HG03103 (cell line): ENCODE measurements around the gene SEPTIN7.

ENCODE experiments used
- ATAC-seq: cut with Tn5 transposase; IDR thresholded peaks from one replicate; pipeline ENCODE4 v1.9.1; 2021; ENCODE audit warnings: low read depth; ENCODE audit not compliant: unreplicated experiment

SEPTIN7 gene

GRCh38 chr7:35826751-35827150 lies 25.9 kb downstream of the SEPTIN7 start:
- ATAC-seq = no peak

- no peak for ATAC-seq
Observed at GRCh38 chr7:35828817-35829216, 28.0 kb downstream of the SEPTIN7 start.

DNA sequence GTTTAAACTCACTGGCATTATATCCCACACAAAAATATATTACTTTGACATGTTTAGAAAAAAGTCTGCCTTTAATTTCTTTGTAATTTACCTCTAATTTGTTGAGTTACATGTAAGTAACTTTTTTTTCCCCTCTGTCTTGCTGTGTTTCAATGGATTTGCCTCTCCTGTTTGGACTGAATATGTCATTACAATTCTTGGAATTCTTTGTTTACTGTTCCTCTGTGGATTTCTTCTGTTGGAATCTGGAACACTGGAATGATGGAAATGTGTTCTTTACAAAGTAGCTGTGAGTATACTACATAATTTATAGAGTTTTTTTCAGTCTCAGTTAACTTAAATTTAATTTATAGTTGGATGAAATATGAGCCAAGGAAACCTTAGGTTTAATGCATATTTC lies 30.4 kb downstream of the SEPTIN7 start:
- ATAC-seq = no peak

DNA sequence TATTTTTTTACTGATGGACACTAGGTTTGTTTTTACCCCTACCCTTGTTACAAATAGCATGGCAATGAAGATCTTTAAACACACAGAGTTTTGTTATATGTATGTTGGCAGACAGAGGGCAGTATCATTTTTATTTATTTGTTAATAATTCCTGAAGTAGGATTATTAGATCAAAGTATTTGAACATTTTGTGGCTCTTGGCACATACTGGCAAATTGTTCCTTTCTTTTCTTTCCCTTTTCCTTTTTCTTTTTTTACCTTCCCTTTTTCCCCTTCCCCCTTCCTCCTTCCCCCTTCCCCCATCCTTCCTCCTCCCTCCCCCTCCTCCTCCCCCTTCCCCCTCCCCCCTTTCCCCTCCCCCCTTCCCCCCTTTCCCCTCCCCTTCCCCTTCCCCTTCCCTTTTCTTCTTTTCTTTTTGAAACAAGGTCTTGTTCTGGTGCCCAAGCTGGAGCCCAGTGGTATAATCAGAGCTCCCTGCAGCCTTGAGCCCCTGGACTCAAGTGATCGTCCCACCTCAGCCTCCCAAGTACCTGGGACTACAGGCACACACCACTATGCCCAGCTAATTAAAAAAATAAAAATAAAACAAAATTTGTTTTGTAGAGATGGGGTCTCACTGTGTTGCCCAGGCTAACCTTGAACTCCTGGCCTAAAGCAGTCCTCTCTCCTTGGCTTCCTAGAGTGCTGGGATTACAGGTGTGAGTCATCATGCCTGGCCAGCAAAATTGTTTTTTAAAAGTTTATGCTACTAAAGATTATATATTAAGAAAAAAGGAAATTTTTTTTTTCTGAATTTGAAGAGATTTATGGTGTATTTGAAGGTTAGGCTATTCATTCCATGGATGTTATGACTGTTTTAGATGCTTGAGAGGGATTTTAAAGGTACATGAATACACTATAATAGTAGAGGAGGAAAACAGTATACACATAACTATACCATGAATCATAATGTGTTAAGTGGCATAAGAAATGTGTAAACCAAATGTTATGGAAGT lies 39.3 kb downstream of the SEPTIN7 start:
- ATAC-seq = no peak

DNA sequence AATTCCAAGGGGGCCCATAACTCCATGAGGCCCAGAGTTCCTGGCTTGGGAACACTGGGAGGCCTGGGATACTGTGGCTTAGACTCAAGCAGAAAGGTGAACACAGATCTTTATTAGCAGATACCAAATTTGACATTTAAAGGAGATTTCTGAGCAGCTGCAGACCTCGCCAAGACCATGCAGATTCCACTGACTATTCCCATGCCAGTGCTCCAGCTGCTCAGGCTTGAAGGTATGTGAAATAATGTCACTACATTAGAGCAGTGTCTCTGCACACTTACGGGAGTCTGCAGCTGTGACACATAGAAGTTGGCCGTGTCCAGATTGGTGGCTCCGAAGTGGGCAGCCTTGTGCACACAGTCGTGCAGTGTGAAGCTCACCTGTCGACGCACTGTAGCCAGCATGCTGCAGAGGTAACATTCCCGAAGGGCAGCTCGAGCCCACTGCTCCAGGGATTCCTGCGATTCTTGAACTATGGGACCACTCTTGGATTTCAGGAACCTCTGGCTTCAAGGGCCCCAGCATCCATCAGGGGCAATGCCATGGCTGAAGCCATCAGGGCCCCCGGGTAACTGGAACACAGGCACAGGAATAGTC lies 46.1 kb downstream of the SEPTIN7 start:
- no peak for ATAC-seq

DNA sequence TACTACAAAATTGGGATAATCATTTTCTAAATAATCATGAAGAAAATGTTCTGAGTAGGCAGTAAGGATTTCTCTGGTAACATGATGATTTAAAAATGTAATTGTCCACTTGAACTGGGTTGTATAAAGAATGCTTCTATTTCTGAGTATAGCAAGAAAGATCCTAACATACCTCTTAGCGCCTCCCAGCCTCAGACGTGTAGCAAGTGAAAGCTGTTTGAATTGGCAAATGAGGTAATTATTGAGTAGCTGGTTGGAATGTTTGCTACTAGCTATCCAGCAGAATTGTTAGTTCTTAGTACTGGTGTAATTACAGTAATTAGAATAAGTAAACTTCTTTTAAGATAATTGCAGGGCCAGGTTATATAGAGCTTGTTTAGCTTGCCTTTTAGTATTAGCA lies 47.9 kb downstream of the SEPTIN7 start:
- no peak for ATAC-seq

GRCh38 chr7:35849158-35849831 lies 48.4 kb downstream of the SEPTIN7 start:
- no peak for ATAC-seq

GRCh38 chr7:35849954-35850353 lies 49.1 kb downstream of the SEPTIN7 start:
- no peak for ATAC-seq
